ENCODE measurements around the gene TNS3. TPM values are rescaled to one million over a fixed set of nuclear protein-coding genes. Genes with fewer than 3 reads are reported as not detected.

TNS3 gene
- total and polyA plus RNA-seq, 2 of the 13 experiments (the other 11 are each of a cell fraction or from before 2014, with no cell fraction given) = 52.9 to 55.7 TPM

DNA sequence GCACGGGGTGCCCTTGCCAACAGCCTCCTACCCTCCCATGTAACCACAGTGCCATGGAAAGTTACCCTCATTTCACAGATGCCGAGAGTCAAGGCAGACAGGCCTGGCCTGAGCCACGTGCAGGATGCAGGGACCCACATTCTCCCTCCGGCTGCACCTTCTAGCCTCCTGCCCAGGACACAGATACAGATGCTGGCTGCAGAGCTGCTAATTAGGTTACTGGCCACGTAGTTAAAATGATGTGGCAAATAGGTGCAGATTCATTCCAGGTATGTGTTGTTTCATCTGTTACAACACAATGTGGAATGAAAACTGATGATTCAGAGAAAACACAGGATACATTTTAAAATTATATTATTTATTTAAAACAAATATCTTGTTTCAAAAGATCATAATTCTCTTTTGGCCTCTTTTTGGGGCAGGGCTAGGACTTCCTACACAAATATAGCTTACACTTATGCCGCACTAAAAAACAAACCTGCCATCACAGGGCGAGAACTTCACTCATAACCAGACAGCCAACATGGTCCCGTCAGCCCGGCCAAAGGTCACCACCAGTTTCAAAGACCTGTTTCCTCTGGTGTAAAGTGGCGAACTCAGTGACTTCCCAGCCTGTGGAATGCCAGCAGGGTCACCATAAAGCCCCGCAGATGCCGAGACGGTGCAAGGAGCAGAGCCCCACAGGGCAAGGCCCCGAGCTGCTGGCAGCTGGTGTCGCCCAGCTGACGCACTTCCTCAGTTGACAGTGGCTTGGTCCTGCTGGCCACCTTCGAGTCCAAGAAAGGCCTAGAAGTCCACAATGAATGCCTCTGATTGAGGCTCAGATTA, 83.5 kb downstream of the TNS3 start (continued):
- TF ChIP-seq, protein P1, sequence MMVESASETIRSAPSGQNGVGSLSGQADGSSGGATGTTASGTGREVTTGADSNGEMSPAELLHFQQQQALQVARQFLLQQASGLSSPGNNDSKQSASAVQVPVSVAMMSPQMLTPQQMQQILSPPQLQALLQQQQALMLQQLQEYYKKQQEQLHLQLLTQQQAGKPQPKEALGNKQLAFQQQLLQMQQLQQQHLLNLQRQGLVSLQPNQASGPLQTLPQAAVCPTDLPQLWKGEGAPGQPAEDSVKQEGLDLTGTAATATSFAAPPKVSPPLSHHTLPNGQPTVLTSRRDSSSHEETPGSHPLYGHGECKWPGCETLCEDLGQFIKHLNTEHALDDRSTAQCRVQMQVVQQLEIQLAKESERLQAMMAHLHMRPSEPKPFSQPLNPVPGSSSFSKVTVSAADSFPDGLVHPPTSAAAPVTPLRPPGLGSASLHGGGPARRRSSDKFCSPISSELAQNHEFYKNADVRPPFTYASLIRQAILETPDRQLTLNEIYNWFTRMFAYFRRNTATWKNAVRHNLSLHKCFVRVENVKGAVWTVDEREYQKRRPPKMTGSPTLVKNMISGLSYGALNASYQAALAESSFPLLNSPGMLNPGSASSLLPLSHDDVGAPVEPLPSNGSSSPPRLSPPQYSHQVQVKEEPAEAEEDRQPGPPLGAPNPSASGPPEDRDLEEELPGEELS (CRISPR knock-in tag; IDR thresholded peaks at IDR 0.05) = no peak
- TF ChIP-seq ZFP1 (CRISPR knock-in tag; IDR thresholded peaks at IDR 0.05) (no peak), KDM4B (CRISPR knock-in tag; IDR thresholded peaks at IDR 0.05) (no peak), ZFY (CRISPR knock-in tag; IDR thresholded peaks at IDR 0.05) (0 out of 2 replicates have a peak, but pooled peaks have one; percentile 40), RAD21 (CRISPR knock-in tag; IDR thresholded peaks at IDR 0.05) (peak; percentile 42; the same call in 1 of the 2 replicates), ZNF367 (CRISPR knock-in tag; IDR thresholded peaks at IDR 0.05; ENCODE audit: borderline replicate concordance) (no peak), ARNTL (CRISPR knock-in tag; IDR thresholded peaks at IDR 0.05) (peak; percentile 59; the same call in 1 of the 2 replicates), JDP2 (CRISPR knock-in tag; IDR thresholded peaks at IDR 0.05; ENCODE audit: borderline replicate concordance) (no peak), JUND (CRISPR knock-in tag; IDR thresholded peaks at IDR 0.05) (no peak), PPARG (CRISPR knock-in tag; conservative IDR thresholded peaks at IDR 0.05) (peak; percentile 67; the same call in 1 of the 2 replicates), SCMH1 (CRISPR knock-in tag; IDR thresholded peaks at IDR 0.05; ENCODE audit: borderline replicate concordance) (no peak), RFXAP (CRISPR knock-in tag; IDR thresholded peaks at IDR 0.05; ENCODE audit: borderline replicate concordance) (no peak), HOXA3 (CRISPR knock-in tag; IDR thresholded peaks at IDR 0.05) (peak; percentile 79), NCOR1 (IDR thresholded peaks at IDR 0.05; ENCODE audit: borderline replicate concordance, low read length) (peak; percentile 47; the same call in 1 of the 2 replicates), ZSCAN25 (CRISPR knock-in tag; IDR thresholded peaks at IDR 0.05) (no peak), ZNF7 (CRISPR knock-in tag; IDR thresholded peaks at IDR 0.05) (no peak), ZNF674 (CRISPR knock-in tag; IDR thresholded peaks at IDR 0.05; ENCODE audit: low read depth) (no peak), ATM (IDR thresholded peaks at IDR 0.05; ENCODE audit: borderline replicate concordance) (no peak), TCF7L2 (IDR thresholded peaks at IDR 0.05; ENCODE audit: low read depth, low read length) (no peak), TBX3 (IDR thresholded peaks at IDR 0.05; ENCODE audit: borderline replicate concordance) (no peak)
- TF ChIP-seq, protein P2, sequence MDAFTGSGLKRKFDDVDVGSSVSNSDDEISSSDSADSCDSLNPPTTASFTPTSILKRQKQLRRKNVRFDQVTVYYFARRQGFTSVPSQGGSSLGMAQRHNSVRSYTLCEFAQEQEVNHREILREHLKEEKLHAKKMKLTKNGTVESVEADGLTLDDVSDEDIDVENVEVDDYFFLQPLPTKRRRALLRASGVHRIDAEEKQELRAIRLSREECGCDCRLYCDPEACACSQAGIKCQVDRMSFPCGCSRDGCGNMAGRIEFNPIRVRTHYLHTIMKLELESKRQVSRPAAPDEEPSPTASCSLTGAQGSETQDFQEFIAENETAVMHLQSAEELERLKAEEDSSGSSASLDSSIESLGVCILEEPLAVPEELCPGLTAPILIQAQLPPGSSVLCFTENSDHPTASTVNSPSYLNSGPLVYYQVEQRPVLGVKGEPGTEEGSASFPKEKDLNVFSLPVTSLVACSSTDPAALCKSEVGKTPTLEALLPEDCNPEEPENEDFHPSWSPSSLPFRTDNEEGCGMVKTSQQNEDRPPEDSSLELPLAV (CRISPR knock-in tag; conservative IDR thresholded peaks at IDR 0.05; ENCODE audit: low read depth) = no peak
- TF ChIP-seq, protein P3, sequence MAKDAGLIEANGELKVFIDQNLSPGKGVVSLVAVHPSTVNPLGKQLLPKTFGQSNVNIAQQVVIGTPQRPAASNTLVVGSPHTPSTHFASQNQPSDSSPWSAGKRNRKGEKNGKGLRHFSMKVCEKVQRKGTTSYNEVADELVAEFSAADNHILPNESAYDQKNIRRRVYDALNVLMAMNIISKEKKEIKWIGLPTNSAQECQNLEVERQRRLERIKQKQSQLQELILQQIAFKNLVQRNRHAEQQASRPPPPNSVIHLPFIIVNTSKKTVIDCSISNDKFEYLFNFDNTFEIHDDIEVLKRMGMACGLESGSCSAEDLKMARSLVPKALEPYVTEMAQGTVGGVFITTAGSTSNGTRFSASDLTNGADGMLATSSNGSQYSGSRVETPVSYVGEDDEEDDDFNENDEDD (CRISPR knock-in tag; IDR thresholded peaks at IDR 0.05; ENCODE audit: borderline replicate concordance) = no peak
- TF ChIP-seq, protein P4, sequence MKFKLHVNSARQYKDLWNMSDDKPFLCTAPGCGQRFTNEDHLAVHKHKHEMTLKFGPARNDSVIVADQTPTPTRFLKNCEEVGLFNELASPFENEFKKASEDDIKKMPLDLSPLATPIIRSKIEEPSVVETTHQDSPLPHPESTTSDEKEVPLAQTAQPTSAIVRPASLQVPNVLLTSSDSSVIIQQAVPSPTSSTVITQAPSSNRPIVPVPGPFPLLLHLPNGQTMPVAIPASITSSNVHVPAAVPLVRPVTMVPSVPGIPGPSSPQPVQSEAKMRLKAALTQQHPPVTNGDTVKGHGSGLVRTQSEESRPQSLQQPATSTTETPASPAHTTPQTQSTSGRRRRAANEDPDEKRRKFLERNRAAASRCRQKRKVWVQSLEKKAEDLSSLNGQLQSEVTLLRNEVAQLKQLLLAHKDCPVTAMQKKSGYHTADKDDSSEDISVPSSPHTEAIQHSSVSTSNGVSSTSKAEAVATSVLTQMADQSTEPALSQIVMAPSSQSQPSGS (CRISPR knock-in tag; IDR thresholded peaks at IDR 0.05) = no peak
- TF ChIP-seq, protein P5, sequence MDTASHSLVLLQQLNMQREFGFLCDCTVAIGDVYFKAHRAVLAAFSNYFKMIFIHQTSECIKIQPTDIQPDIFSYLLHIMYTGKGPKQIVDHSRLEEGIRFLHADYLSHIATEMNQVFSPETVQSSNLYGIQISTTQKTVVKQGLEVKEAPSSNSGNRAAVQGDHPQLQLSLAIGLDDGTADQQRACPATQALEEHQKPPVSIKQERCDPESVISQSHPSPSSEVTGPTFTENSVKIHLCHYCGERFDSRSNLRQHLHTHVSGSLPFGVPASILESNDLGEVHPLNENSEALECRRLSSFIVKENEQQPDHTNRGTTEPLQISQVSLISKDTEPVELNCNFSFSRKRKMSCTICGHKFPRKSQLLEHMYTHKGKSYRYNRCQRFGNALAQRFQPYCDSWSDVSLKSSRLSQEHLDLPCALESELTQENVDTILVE (CRISPR knock-in tag; IDR thresholded peaks at IDR 0.05) = no peak

All from HepG2 (cell line).